HL-60/S4 treated with phorbol 12-myristate 13-acetate at 8.2 ng/mL for 4 days and 3 days (cell line): ENCODE results near the gene B3GNT9.

ENCODE experiments used
- in situ Hi-C: fragments of 300-500 bp; cut with MboI; formaldehyde crosslinking; loops from 2 replicates; pipeline ENCODE4 v1.15.0; 2022; ENCODE audit warnings: low sequenced_read_pairs

The B3GNT9 gene, protein sequence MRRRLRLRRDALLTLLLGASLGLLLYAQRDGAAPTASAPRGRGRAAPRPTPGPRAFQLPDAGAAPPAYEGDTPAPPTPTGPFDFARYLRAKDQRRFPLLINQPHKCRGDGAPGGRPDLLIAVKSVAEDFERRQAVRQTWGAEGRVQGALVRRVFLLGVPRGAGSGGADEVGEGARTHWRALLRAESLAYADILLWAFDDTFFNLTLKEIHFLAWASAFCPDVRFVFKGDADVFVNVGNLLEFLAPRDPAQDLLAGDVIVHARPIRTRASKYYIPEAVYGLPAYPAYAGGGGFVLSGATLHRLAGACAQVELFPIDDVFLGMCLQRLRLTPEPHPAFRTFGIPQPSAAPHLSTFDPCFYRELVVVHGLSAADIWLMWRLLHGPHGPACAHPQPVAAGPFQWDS

DNA sequence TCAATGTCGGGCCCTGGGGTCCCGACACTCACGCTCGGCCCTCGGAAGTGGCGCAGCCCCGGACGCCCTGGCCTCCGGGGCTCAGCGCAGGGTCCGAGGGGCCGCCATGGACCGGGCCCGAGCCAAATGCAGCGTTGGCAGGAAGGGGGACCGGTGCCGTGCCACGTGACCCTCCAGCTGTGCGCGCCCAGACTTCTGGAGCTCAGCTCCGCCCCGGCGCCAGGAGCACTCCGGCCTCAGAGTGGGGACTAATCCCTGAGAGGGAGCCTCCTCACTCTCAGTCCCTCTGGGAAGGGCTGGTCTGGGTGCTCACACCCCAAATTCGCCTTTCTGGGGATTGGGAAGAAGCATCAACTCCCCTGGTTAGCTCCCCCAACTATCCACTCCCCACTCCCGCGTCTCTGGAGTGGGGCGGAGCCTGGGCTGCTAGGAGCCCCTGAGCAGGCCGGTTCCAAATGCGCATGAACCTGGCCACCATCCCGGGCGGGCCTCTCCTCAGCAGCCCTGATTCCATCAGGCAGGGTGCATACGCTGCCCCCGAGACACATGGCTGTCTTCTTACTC is at the start of gene B3GNT9:
Gene B3GNT9 (minus strand): TSS at position 166 of the 564 bp plus-strand sequence. CDS start 513 bp downstream, outside the sequence.
- in situ Hi-C loops = loop anchor here (10.0 kb wide), 1 partner anchor 166 kb away; the partner anchor contains the start of gene CES4A

DNA sequence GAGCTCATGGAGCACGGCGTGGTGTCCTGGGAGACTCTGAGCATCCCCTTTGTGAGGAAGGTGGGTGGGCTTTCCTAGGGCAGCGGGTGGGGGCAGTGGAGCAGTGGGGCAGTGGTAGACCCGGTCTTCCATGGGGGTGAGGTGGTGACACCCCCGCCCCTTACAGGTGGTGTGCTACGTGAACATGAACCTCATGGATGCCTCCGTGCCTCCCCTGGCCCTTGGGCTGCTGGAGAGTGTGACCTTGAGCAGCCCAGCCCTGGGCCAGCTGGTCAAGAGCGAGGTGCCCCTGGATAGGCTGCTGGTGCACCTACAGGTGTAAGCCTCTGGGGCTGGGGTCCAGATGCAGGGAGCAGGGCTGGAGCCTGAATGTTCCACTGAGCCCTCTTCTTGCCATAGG is 49.7 kb upstream of the B3GNT9 start:
- in situ Hi-C loops = no loop called here

DNA sequence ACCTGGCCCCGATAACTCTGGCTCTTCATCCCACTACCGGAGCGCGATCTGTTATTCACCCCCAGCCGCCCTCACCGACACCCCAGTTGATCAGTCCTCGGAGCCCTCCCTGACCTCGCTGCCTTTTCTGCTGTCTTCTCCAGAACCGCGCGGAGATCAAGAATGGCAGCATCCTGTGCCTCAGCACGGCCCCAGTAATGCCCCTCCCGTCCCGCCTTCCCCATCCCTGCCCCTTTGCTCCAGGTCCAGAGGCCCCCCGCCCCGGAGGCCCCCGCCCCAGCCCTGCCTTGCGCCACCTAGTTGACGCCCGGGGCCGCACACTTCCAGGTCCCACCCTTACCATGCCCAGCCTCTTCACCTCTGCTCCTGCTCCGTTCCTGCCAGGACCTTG is 49.0 kb upstream of the B3GNT9 start:
- in situ Hi-C loops = no loop called here

DNA sequence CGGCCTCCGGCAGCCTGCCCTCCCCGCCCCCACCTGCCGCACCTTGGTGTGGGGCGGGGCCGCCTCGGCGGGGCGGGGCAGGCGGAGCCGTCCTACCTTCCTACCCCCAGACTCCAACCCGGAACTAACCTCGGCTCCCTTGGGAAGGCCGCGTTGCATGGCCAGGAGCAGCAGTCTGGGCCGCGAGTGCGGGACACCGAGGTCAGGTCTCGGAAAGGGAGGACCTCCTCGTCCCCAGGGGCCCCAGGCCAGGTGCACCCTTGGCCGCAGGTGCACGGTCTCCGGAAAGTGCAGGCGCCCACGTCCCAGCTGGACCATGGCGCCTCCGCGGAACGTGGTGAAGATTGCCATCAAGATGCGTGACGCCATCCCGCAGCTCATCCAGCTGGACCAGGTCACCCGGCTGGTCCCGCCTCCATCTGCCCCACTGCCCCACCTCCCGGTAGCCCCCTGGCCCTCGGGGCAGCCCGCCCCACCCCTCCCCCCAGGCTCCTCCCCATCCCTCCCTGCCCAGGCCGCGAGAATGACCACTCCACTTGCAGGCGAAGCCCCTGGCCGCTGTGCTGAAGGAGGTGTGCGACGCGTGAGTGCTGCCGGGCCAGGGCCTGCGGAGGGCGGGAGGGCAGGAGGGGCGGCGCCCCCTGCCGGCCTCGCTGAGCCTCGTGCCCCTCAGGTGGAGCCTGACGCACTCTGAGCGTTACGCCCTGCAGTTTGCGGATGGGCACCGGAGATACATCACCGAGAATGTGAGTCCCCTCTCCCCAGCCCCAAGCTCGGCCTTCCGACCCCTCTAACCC is 48.4 kb upstream of the B3GNT9 start, which contains the start of gene ELMO3:
Gene ELMO3 (plus strand): TSS at position 121 of the 797 bp plus-strand sequence. CDS start 196 bp downstream, at position 317.
- in situ Hi-C loops = no loop called here

DNA sequence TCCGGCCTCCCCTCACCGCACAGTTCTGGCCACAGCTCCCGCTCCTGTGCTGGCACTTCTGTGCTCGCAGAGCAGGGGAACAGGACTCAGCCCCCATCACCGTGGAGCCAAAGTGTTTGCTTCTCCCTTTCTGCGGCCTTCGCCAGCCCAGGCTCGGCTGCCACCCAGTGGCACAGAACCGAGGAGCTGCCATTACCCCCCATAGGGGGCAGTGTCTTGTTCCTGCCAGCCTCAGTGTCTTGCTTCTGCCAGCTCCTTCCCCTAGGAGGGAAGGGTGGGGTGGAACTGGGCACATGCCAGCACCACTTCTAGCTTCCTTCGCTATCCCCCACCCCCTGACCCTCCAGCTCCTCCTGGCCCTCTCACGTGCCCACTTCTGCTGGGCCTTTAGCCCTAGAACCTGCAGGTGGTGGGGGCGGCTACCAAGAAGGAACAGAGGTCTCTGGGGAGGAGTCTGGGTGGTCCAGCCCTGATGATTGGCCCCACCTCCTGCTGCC is 47.5 kb upstream of the B3GNT9 start:
- in situ Hi-C loops = no loop called here

DNA sequence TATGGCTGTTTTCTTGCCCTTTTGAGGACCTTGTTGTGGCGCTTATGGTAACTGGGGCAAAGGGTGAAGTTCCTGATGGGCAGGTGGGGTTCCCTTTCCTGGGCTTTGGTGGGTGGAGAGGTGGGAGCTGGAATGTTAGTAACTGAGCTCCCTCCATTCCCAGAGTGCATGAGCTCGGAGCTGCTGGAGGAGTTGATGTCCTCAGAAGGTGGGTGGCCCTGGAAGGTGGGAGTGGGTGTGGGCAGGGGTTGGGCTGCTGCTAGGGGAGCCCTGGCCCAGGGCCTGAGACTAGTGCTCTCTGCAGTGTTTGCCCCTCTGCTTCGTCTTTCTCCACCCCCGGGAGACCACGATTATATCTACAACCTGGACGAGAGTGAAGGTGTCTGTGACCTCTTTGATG is 46.9 kb upstream of the B3GNT9 start:
- in situ Hi-C loops = no loop called here

DNA sequence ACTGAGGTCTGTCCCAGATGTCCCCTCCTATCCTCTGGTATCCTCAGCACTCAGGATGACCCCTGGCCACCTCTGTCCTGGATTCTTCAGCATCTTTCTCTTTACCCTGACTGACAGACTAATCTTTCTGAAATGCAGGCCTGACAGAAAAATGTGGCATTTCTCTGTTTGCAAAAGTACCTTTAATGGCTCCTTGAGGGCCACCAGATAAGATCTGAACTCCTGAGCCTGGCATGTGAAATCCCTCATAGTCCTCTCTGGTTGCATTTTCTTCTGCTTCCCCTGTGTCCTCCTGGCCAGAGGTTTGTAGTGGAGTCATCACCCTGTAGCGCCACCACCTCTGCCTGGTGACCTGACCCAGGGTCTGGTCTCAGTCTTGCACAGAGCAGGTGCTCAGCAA is 46.1 kb upstream of the B3GNT9 start:
- in situ Hi-C loops = no loop called here

DNA sequence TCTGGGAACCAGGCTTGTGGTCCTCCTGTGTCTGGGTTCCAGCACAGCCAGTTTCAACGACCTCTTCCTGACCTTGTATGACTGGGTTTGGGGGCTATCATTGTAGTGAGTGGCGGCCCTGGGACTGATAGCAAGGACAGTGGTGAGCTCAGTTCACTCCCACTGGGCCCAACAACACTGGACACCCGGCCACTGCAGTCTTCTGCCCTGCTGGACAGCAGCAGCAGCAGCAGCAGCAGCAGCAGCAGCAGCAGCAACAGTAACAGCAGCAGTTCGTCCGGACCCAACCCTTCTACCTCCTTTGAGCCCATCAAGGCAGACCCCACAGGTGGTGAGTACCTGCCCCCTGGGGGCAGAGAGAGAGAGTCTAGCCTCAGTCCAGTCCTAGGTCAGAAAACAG is 44.9 kb upstream of the B3GNT9 start:
- in situ Hi-C loops = no loop called here

DNA sequence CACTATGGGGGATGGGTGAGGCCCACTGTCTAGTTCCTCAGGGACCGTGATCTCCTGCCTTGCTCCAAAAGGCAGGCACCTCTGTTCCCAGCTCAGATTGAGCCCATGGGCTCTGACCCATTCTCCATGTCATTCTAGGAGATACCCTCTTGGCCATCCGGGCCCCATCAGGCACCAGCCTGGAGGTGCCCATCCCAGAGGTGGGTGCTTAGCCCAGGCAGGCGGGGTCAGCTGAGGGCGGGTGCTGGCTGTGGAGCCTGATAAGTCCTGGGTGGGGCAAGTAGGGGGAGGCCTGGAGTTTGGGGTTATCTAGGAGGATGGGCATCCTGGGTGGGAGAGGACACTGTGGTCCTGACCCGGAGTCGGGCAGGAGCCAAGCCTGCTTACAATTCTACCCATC is 43.5 kb upstream of the B3GNT9 start:
- in situ Hi-C loops = no loop called here

DNA sequence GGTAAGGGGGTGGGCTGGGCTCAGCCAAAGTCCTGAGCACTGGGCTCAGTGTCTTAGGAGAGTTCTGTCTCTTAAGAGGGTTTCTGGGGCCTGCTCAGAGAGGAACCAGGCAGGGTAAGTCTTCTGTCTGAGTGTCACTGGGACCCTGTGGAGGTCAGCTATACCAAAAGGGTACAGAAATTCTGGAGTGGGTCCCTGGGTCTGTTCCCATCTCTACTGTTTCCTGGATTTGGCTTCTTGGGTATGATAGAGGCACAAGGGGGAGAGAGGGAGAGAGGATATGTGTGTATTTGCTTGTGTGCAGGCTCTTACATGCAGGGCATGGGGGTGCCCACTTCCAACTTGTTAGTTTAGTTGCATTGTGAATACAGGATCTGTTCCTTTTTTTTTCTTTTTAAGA is 42.7 kb upstream of the B3GNT9 start:
- in situ Hi-C loops = no loop called here

DNA sequence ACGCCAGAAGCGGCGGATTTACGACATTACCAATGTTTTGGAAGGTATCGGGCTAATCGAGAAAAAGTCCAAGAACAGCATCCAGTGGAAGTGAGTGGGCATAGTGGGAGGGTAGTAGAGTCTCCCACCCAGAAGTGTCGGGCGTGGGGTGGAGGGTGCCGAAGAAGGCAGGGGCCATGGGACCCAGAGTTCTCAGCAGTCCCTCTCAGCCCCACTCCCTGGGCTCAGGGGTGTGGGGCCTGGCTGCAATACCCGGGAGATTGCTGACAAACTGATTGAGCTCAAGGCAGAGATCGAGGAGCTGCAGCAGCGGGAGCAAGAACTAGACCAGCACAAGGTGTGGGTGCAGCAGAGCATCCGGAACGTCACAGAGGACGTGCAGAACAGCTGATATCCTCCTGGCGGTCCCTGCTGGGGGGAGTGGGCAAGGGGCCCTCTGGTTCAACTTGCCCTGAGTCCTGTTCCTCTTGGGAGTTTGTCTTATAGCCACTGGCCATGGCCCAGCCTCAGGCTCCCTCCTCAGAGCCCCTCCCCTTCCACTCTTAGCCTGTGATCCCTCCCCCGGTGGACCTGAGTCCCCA is 42.1 kb upstream of the B3GNT9 start:
- in situ Hi-C loops = no loop called here

DNA sequence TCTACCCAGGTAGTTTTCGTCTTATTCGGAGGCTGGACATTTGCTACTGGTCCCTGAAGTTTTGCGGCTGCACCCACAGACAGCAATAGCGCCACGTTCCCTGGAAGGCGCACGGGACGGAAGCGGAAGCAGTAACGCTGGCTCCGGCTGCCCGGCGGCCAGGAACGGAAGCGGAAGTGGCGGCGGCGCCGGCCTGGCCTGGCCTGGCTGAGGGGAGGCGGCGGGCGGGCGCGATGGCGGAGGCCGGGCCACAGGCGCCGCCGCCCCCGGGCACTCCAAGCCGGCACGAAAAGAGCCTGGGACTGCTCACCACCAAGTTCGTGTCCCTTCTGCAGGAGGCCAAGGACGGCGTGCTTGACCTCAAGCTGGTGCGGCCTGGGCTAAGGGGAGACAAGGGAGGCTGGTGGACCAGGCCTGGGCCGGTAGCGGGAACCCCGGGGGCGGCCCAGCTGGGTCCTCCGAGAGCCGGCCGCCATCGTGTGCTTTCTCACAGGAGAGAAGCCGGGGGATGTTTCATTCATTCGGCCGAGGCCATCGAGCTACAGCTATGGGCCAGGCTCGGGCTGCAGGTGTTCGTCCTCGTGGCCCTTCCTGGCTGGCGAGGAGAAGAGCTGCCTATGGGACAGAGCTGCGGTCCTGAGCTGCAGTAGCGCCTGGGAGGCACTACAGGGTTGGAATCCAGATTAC is 41.3 kb upstream of the B3GNT9 start, which contains the start of gene E2F4:
Gene E2F4 (plus strand): TSS at position 161 of the 687 bp plus-strand sequence. CDS start 73 bp downstream, at position 234.
- in situ Hi-C loops = no loop called here

DNA sequence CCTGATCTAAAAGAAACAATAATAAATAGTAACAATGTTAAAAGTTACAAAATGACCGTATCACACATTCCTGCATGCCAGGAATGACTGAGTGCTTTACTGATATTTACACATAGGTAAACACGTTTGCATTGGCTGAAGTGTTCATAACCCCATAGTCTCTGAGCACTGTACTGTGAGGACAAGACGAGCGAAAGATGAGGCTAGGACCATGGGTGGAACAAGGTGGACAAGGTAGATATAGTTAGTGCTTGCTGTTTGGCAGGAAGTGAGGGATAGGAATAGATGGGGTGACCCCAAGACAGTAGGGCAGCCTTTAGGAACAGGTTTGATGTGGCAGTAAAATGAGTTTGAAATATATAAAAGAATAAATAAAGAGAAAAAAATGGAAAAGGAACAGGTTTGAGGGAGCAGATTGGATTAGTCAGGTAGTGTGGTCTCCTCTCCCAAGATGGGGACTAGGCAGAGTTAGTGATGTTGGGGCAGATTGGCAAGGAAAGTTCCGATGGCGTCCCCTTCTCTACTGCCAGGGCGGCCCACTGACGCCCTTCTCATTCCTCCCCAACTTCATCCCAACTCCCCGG is 40.7 kb upstream of the B3GNT9 start:
- in situ Hi-C loops = no loop called here

DNA sequence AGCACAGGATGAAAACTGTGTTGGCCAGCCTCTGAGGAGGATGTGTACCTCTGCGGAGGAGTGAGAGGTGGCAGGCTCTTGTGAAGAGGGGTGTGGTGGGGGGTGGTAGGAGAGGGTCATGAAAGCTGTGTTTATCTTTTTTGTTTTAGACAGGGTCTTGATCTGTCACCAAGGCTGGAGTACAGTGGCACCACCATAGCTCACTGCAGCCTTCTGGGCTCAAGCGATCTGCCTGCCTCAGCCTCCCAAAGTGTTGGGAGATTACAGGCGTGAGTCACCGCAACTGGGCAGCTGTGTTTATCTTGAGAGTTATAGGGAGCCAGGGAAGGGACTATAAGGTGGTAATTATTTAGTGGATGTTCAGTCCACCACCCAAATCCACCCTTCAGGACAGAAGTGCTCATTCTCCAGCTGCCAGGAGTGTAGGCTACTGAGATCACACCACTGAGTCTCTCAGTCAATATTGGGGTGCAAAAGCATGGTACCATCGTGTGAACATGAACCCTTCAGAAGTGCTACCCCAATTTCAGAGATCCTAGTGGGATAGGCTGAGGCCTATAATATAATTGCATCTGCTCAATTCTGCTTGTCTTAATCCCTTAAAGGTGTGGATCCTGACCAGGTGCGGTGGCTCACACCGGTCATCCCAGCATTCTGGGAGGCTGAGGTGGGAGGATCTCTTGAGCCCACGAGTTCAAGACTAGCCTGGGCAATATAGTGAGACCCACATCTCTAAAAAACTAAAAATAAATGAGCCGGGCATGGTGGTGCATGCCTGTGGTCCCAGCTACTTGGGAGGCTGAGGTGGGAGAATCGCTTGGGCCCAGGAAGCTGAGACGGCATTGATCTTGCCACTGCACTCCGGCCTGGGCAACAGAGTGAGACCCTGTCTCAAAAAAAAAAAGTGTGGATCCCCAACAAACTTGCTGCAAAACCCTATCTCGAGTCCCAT is 39.9 kb upstream of the B3GNT9 start:
- in situ Hi-C loops = no loop called here

DNA sequence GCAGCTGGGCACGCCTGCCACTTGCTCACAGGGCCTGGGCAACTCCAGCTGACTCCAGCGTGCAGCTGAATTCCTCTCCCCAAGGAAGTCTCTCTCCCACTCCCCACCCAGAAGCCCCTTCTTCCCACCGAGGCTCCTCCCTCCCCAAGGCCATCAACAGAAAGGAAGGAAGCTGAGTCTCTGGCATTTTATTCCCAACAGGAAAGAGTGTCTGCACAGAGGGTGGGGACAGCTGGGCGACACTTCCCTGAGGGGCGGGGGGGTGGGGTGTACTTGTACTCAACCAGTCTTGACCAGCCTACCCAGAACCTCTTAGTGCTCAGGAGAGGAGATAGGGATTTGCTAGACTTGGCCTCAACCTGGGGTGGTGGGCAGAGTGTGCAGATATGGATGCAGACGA is 39.2 kb upstream of the B3GNT9 start, which contains the start of gene EXOC3L1:
Gene EXOC3L1 (minus strand): TSS at position 96 of the 400 bp plus-strand sequence. CDS start 460 bp downstream, outside the sequence.
- in situ Hi-C loops = no loop called here

DNA sequence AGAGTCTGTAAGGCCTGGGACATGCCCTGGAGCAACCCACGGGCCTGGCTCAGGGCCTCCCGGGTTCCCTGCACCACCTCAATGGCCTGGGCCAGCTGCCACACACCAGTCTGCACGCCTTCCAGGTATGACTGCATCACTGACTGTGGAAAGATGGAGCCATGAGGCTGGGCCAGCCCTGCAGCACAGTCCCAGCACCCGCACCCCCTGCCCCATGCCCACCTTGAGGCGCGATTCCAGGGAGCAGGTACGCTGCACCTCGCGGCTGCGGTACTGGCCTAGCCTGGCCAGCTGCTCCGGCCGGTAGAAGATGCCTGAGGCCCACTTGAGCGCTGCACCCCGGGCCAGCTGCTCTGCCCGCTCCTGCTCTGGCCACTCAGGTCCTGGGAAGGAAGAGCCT is 38.0 kb upstream of the B3GNT9 start:
- in situ Hi-C loops = no loop called here

DNA sequence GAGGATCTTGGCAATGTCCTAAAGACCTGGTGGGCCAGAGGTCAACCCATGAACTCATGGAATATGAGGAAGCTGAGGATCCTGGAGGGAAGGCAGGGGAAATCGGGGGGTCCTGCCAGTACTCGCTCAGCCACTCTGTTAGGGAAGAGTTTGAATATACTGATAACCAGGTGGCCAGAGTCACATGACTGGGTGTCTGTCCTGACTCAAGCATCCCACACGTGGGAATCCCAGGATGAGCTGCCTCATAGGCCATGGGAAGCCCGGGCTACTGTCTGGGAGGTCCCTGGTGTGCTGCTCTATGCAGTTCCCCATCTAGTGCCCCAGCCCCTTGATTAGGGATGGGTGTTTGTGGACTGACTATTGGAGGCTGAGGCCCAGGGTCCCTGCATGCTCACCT is 37.5 kb upstream of the B3GNT9 start:
- in situ Hi-C loops = no loop called here

DNA sequence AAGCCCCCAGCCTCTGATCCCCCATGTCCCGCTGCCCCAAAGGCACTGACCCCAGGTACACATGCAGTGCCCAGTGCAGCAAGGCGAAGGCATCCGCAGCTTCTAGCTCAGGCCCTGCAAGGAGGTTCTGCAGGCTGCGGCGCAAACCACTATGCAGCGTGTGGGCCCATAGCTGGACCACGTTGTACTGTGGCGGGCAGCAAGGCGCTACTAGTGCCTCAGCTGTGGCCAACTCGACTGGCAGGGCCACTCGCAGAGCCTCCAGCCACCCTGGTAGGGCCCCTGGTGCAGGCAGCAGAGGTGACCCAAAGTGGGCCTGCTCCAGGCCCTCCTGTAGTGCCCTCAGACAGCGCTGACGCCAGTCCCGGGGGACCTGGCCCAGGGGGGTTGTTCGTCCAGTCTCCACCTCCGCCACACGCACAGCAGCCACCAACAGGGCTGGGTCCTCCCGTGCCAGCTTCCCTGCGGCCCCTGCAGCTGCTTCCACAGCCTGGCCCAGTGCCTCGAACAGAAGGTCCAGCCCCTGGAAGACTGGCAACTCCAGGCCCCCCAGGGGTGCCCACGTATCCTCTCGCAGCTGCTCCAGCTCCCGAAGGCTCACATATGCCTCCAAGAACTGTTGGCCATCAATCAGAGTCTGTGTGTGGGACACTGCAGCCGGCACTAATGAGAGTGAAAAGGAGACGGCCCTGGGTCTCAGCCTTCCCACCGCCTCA is 36.5 kb upstream of the B3GNT9 start:
- in situ Hi-C loops = no loop called here
